Frontal cortex (tissue), 4 donors: ENCODE results near the gene INO80. TPM values are rescaled to one million over a fixed set of nuclear protein-coding genes. Genes with fewer than 3 reads are reported as not detected.

Experiments
- DNase-seq, 2 donors: peaks; one replicate each; pipeline ENCODE4 v3.0.0; 2012; ENCODE audit warnings: low spot score in 2 of 2
- FAIRE-seq: peaks from 2 replicates; lab custom pipeline; 2012; peaks lifted over from hg19 to GRCh38; lab: Jason Lieb, UNC
- total RNA-seq: library from RNA; depleted of rRNA; stranded (reverse); fragments of >200 nt; gene quantifications from one replicate; pipeline ENCODE4 v1.2.3, GENCODE V29; 2014
- donor health status: control.
- donor health status: control.
- donor health status: control.

The INO80 gene
- total RNA-seq, 1 donor from 2014 or later: 35.5 TPM

GRCh38 chr15:41013691-41014414, 102.2 kb downstream of the INO80 start:
- DNase-seq: no peak
- FAIRE-seq: no peak

GRCh38 chr15:41011055-41011815, 104.8 kb downstream of the INO80 start:
- FAIRE-seq (no peak), DNase-seq (no peak)

- FAIRE-seq (no peak), DNase-seq (no peak)
These were observed 105.7 kb downstream of the INO80 start for GRCh38 chr15:41010345-41010744.

DNA sequence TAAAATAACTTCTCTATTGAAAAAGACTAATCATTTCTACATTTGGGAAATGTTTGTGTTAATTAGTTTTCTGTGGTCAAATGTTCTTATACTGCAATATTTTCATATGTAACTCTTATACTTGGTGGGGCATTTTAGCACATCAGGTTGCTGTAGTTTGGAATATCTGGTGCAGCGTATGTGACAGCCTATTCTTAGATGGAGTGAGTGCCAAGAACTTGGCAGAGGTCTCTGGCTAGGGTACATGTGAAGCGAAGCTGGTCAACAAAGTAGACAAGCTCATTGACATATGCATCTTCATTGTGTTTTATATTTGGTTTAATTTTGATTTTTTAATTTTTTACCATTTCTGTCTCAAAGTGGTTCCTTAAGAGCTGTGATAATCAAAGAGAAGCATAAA, 109.6 kb downstream of the INO80 start:
- DNase-seq: no peak

GRCh38 chr15:41004490-41004889, 111.6 kb downstream of the INO80 start:
- DNase-seq (no peak), FAIRE-seq (no peak)

More for the DNA sequence above, 109.6 kb downstream of the INO80 start:
- FAIRE-seq: no peak

DNA sequence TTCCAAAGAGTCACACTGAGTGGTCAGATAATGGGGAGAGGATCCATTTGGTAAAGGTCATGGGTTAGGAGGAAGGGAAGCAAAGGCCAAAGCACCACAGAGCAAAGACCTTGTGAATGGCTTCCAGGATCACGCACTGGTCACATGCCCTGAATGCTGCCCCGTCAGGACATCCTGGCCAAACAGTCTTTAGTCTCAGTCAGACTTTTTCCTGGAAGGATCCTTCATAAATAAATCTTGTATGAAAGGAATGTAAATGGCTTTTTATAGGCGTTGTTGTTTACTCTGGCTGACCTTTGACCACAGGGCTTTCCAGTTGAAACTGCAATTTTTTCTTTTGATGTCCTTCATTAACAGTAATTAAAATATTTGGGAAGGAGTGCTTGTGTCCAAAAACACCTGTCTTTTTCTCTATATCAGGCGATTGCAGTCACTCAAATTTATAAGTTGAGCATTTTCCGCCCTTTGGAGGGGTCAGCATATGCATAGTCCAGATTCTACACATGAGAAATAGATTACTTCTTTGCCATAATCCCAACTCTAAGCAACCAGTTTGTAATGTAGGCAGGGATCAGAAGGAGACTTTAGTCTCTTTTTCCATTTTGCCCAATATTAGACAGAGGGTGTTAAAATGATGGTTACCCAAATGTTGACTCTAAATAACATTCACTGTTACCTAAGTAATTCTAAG, 114.4 kb downstream of the INO80 start:
- DNase-seq: no peak
- no peak for FAIRE-seq

GRCh38 chr15:40999190-40999589, 116.9 kb downstream of the INO80 start:
- no peak for DNase-seq
- no peak for FAIRE-seq

DNA sequence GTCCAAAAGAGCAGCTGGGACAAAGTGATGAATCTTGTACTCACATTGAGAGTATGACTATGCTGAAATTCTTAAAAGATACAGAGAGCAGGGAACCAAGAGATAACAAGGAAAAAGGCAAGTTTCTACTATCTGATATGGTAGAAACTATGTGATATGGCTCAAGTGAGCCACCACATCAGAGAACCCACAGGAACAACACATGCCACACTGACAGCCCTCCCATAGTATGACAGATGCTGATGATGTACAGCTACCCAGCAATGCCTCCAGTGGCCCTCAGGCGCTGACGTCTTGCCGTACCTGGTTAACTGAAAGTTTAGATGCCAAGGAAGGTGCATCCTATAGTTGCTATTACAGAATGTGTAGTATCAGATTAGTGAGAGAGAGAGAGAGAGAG, 120.4 kb downstream of the INO80 start:
- DNase-seq (no peak), FAIRE-seq (no peak)

- FAIRE-seq: no peak
- no peak for DNase-seq
These were observed 123.3 kb downstream of the INO80 start for GRCh38 chr15:40992825-40993224.

DNA sequence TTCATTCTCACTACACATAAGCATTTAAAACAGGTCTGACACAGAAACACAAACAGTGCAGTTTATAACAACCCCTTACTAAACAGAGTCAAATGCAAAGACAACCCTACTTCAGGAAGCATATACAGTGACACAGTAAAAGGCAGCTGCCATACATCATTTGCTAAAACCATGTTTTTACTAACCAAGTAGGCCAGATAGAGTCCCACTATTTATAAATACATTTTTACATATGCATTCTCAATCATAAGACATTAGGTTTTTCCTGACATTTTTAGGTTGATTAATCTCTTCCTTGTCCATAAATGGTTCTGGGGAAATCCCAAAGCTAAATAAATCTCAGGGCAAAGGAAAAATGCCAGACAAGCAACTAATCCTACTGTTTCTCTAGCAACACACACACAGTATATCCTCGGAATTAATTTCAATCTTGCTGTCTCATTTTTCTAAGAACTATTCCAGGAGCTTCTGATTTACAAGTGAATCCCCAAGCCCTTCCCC, 123.8 kb downstream of the INO80 start:
- DNase-seq (no peak), FAIRE-seq (no peak)

DNA sequence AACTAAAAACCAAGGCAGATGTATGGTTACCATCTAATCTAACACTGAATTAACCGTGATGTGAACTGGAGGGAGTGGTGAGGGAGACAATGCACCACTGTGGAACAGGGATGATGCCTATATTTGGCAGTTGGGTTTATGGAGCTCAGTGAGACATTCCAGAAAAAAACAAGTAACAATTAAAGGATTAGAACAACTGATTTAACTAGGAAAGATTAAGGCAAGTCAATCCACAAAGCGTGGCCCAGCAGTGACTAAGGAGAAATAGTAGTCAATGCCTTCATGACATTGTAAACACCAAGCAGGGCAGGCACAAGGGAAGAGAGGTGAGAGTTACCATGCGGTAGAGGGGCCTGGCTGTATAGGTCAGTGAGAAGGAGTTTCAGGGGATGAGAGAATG, 124.7 kb downstream of the INO80 start:
- DNase-seq (no peak), FAIRE-seq (no peak)

DNA sequence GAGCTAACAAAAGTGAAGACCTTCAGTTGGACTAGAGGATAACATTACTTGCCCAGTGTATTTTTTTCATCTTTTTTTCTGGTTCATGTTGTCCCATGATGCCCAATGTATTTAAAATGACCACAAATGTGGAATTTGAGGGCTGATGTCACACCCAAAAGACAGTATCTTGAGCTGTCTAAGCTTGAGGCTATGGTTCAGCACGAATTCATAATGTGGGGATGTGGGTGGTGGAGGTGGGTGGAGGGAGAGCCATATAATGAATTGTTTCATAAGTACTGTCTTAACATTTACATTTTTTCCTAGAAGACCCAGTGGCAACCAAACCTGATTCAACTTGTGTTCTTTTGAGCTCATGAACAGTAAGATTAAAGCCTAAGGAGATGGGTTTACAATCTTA, 125.3 kb downstream of the INO80 start:
- no peak for FAIRE-seq
- DNase-seq: no peak

GRCh38 chr15:40990080-40990479, 126.0 kb downstream of the INO80 start:
- FAIRE-seq: no peak

GRCh38 chr15:40988156-40988555, 127.9 kb downstream of the INO80 start:
- FAIRE-seq: no peak
- DNase-seq: no peak

More at GRCh38 chr15:40990080-40990479, 126.0 kb downstream of the INO80 start:
- DNase-seq: no peak

GRCh38 chr15:40986820-40987219, 129.3 kb downstream of the INO80 start:
- FAIRE-seq: no peak

GRCh38 chr15:40985541-40986330, 130.3 kb downstream of the INO80 start:
- DNase-seq (no peak), FAIRE-seq (no peak)

More at GRCh38 chr15:40986820-40987219, 129.3 kb downstream of the INO80 start:
- no peak for DNase-seq

GRCh38 chr15:40984964-40985363, 131.1 kb downstream of the INO80 start:
- FAIRE-seq: no peak

GRCh38 chr15:40984406-40984805, 131.7 kb downstream of the INO80 start:
- FAIRE-seq: no peak
- DNase-seq: no peak

More at GRCh38 chr15:40984964-40985363, 131.1 kb downstream of the INO80 start:
- no peak for DNase-seq

GRCh38 chr15:40982855-40983254, 133.2 kb downstream of the INO80 start:
- DNase-seq: no peak
- no peak for FAIRE-seq

- FAIRE-seq (no peak), DNase-seq (no peak)
These were observed 134.9 kb downstream of the INO80 start for GRCh38 chr15:40981186-40981585.
